CD4-positive, alpha-beta T cell treated with Interleukin-17A for 4 hours (primary cell): ENCODE measurements around the gene OR1D5.
"Not testable (repeated sequence)": the region's sequence is repeated elsewhere in the genome, so short reads cannot be mapped to it uniquely, and the experiment has no call there.

ENCODE experiments used
- DNase-seq: peaks from one replicate; pipeline ENCODE4 v3.0.0-alpha.2; 2020; ENCODE audit warnings: mixed read lengths

OR1D5 gene

DNA sequence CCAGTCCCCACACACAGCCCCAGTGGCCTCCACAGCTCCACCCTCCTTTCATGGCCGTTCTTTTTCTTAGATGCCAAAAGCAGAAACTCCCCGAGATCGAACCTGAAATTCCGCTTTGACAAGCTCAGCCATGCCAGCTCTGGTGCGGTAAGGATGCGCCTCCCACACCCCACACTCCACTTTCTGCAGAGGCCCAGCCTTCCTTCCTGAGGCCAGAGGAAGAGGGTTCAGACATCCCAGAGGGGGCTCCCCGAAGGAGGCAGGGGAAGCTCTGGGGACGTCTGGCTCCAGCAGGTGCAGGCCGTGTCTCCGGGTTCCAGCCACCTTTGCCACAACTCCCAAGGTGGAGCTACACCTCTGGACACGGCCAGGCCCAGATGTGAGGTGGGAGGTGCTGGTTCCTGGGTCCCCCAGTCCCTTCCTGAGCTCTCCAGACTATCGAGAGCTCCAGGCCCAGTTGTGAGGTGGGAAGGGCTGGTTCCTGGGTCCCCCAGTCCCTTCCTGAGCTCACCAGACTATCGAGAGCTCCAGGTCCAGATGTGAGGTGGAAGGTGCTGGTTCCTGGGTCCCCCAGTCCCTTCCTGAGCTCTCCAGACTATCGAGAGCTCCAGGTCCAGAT lies 32.4 kb downstream of the OR1D5 start:
- not testable (repeated sequence) for DNase-seq

DNA sequence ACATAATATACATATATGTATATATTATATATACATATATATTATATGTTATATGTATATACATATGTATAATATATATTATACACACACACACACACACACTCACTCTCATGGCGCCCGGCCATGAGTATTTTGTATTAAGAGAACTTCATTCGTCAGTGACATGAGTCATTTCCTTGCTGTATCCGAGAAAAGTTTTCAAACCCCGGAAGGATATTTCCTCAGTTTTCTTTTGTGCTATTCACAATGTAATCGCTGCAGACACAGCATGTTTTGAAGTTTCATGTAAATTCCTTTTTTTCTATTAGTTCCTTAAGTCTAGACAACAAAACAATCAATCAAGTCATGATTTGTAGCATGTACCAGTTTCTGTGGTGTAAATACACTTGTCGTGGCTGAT lies 33.3 kb downstream of the OR1D5 start:
- DNase-seq: no peak

DNA sequence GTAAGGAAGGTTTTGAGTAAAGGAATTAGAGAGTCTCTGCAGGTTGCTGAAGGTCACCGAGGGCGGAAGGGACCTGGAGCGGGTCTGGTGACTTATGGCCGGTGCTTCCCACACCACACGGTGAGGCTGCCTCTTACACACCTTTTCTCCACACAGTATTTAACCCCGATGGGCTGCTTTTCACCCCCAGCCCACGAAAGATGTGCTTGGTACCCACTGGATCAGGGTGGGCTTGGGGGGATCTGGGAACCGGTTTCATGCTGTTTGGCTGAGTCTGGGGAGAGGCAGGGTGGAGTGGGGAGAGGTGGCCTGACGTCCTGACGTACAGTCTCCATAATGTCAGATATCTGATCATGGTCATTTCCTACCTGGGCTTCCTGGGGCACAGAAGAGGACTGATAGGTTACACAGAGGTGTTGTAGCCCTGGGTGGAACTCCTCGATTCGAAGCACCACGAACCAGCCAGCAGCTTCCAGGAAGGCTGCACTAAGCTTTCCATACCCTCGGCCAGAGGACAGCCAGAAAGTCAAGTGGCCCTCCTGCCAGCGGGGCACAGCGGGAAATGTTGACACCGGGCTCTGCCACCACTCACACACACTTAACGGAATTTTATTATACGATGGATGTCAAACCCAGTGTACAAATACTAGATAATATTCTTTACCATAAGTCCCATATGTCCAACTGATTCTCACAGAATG lies 34.0 kb downstream of the OR1D5 start:
- no peak for DNase-seq

DNA sequence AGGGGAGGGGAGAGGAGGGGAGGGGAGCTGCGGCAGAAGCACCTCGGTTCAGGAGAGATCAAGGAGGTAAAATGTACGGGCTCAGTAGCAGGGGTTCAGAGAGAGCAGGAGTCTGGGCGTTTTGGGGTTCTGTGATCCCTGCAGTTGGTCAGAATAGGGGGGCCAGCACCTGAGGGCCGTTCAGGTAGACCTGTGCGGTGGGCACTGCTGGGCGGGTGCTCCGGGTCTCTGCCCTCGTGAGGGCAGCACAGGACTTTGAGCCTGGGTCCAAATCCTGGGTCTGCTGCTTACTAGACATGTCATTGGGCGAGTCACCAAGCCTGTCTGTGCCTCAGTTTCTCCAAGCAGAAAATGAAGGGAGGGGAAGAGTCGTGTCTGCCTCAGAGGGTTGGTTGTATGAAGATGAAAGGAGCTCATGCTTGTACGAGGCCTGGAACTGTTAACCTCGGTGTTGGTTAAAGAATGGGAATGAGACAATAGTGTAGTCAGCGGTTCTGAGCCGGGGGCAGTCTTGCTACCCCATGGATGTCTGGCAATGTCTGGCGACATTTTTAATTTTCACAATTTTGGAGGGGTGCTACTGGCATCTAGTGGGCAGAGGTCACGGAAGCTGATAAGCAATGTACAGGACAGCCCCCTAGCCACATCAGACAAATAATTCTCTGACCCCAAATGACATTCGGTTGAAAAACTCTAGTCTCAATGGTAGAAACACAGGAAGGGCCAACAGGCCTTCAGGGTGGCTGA lies 35.4 kb downstream of the OR1D5 start:
- no peak for DNase-seq

DNA sequence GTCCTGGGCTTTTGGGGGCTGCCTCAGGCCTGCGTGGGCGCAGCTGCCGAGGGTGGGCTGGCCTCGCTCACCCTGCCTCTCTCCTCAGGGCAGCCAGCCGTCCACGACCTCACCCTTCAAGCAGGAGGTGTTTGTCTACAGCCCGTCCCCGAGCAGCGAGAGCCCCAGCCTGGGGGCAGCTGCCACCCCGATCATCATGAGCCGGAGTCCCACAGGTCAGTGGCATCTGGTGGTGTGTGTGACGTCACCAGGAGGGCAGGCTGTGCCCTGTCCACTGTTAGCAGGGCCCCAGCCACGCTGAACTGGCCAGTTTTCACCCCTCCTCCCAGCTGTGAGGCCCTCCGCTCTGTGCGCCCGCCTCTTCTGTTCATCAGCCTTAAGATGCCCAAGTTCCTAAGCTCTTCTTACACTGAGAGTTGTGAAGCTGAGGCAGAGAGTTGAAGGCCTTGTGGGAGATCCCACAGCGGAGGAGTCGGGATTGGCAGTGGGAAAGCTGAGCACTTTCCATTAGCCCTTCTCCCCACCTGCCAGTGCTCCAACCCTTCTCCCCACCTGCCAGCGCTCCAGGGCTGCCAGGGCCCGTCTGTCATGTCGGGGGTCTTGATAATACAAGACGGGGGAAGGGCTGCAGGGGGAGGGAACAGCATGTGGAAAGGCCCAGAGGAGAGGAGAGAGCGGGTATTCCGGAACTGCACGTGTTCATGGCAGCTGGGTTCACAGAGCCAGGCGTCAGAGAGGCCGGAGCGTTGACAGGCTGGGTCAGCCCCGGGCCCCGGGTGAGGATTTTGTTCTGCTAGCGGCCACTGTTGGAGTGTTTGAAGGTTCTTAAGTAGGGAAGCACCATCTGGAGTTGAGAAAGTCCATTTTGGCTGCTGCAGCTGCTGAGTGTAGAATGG lies 36.3 kb downstream of the OR1D5 start:
- DNase-seq: no peak

DNA sequence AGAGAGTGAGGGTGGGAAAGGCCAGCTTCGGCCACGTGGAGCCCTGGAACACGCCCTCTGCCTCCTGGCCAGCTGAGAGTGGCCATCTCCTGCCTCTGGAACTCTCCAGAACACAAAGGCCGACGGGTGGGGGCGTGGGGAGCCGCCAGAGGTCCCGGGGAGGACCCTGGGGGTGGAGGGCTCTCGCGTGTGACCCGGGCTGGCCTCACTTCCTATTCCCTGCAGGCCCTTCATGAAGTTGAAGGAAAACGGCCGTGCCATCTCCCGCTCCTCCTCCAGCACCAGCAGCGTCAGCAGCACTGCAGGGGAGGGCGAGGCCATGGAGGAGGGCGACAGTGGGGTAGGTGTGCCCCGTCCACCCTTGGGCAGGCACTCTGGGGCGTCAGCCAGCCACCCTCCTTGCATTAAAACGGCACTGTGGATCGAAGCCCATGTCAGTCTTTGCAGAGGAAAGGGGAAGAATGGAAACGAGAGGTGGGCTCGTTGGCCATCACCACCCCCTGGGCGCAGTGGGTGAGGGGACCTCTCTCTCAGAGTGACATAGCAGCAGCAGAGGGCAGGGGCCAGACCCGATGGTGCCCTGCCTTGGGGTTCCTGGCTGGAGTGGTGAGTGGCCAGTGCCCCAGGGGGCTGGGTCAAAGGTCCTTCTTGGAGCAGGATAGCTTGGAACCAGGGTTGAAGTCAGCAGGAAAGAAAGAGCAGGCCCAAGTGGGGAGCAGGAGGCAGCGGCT lies 37.1 kb downstream of the OR1D5 start:
- DNase-seq: no peak

DNA sequence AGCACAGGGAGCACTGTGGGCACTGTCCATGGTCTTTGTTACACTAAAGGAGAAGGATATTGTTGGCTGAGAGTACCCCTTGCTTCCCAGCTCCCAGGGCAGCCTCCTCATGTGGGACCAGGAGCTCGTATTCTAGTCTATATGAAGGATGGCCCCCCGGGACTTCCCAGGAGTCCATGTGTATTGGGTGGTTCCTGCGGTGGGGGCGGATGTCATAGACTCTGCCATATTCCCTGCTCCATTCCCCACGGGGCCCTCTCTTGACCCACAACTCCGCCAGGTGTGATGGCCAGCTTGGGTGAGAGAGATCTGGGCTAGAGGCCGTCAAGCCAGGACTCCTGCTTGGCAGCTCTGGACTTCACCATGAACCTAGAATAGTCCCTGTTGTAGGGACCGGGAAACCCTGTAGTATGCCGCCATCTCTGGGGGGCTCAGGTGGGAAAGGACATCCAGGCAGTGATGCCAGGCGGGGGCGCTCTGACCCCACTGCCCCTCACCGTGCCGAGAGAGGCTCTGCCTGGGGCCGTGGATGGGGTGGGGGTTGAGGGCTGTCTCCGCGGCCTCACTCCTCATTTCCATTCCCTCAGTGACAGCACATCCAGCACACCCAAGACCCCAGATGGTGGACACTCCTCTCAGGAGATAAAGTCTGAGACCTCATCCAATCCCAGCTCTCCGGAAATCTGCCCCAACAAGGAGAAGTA lies 37.8 kb downstream of the OR1D5 start:
- DNase-seq: no peak

DNA sequence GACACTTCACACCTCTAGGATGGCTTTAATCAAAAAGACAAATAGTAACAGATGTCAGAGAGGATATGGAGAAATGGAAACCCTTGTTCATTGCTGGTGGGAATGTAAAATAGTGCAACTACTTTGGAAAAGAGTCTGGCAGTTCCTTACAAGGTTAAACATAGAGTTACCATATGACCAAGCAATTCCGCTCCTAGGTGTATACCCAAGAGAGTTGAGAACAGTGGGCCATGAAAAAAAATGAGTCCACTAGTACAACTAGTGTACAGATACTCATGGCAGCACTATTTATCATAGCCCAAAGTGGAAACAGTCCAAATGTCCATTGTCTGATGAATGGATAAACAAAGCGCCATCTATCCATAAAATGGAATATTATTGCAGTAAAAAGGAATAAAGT lies 39.1 kb downstream of the OR1D5 start:
- DNase-seq: no peak

DNA sequence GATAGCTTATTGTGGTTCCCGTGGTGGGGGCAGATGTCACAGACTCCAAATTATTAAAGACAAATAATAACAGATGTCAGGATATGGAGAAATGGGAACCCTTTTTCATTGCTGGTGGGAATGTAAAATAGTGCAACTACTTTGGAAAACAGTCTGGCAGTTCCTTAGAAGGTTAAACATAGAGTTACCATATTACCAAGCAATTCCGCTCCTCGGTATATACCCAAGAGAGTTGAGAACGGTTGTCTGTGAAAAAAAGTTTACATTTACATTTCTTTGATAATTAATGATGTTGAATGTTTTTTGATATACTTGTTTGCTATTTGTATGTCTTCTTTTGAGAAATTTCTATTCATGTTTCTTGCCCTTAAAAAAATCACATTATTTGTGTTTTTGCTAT lies 41.2 kb downstream of the OR1D5 start:
- DNase-seq: no peak

DNA sequence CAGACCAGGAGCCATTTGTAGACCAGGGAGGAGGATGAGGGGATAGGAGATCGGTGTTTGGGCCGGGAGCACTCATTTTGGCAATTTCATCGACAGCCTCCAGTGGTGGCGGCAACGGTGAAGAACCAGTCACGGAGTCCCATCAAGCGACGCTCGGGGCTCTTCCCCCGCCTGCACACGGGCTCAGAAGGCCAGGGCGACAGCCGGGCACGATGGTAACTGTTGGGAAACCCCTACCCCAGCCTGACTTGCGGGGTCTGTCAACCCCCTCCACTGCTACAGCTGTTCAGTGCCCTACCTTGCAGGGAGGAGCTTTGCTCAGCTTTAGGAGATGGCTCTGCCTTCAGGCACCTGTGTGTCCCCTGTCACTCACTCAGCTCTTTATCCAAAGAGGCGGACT lies 43.0 kb downstream of the OR1D5 start:
- DNase-seq: no peak

DNA sequence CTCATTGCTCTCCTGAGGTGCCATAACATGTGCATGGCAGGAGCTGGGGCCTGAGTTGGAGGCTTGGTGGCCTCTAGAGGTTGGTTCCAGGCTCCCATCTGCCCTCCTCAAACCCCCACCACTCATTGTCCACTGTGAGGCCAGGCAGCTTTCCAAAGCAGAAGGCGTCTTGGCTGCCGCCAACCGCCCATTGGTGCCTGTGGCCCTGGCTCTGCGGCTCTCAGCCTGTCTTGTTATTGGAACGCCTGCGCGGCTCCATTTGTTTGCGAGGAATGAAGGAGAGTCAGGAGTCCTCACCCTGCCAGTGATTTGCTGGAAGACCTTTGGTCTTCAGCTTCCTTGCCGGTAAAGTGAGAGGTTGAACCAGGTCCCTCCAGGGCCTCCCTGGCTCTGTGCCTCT lies 43.6 kb downstream of the OR1D5 start:
- no peak for DNase-seq

DNA sequence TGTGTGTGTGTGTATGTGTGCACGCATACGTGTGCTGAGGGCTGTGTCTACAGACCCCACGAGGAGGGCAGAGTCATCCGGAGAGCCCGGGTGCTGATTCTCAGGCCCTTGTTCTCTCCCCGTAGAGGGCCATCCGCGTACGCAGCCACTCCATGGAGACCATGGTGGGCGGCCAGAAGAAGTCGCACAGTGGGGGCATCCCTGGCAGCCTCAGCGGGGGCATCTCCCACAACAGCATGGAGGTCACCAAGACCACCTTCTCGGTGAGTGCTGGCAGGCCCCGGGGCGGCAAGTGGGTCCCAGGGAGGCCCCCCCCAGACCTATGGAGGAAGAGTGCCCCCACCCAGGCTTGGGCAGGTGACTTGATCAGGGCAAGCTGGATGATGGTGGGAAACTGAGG lies 45.5 kb downstream of the OR1D5 start:
- DNase-seq: no peak

DNA sequence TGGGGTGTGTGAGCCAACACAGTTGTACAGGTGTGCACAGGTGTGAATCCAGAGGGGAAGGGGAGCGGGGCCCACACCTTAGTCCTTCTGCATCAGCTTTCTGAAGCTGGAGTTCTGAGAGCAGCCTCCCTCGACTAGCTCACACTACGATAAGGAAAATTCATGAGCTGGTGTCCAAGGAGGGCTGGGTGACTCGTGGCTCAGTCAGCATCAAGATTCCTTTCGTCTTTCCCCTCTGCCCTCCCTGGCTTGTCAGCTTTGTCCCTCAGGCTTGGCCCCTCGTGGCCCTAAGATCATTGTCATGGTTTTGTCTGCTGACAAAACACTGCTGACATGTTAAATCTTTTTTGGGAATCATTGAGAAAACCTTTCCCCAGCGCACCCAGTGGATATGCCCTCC lies 47.5 kb downstream of the OR1D5 start:
- no peak for DNase-seq

DNA sequence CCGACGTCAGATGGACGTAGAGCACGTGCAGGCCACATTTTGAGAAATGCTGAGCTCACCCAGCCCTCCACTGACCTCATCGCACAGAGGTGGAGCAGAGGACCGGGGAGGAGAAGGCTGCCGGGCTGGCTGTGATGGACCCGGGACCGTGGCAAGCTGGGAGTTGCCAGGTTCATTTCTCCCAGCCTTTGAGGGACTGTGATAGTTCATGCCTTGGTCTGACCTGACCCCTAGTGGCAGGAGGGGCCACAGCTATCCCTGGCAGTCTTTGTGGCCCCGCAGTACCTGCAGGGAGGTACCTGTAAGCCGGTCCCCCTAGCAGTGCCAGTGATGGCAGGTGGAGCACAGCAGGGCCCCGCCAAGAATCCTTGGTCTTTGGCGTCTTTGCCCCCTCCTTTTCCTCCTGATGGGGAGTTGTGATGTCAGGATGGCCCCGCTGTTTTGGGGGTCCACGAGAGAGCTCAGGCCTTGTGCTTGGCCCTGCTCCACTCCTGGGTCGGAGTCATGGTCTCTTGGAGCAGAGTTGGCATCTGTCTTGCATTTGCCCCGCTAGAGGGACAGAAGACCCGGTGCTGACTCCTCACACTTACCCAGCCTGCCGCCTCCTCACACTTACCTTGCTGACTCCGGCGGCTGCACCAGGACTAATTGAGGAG lies 50.4 kb downstream of the OR1D5 start:
- DNase-seq: peak; percentile 71
